Astrocyte (in vitro differentiated cells and primary cell): ENCODE measurements around the gene FANCI.

Experiments used
- EZH2 ChIP-seq: IDR thresholded peaks from 2 replicates; pipeline ENCODE4 v1.6.1; 2012; ENCODE audit warnings: mild to moderate bottlenecking, low read length, inconsistent platforms; ENCODE audit not compliant: insufficient read depth
- TF ChIP-seq, protein P1 (sequence below): IDR thresholded peaks from 2 replicates; pipeline ENCODE4 v1.5.1; 2011; ENCODE audit warnings: low read depth, mild to moderate bottlenecking, inconsistent platforms, low read length, moderate library complexity; ENCODE audit not compliant: insufficient read depth

DNA sequence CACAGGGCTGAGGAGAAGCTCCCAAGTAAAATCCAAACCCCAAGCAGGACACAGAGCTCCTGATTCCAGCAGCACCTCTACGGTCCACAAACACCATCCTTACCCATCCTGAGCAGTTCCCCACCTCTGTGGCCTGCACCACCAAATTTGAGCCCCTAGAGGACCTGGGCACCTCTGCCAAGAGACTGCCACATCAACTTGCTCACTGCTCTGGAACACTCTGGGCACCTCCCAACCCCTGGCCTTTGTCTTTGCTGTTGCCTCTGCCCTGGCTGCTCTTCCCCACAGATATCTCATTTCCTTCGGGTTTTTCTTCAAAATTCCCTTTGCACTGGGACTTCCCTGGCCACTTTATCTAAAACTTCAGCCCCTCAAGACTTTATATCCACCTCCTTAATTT is 28.2 kb upstream of the FANCI start:
- TF ChIP-seq, protein P1, sequence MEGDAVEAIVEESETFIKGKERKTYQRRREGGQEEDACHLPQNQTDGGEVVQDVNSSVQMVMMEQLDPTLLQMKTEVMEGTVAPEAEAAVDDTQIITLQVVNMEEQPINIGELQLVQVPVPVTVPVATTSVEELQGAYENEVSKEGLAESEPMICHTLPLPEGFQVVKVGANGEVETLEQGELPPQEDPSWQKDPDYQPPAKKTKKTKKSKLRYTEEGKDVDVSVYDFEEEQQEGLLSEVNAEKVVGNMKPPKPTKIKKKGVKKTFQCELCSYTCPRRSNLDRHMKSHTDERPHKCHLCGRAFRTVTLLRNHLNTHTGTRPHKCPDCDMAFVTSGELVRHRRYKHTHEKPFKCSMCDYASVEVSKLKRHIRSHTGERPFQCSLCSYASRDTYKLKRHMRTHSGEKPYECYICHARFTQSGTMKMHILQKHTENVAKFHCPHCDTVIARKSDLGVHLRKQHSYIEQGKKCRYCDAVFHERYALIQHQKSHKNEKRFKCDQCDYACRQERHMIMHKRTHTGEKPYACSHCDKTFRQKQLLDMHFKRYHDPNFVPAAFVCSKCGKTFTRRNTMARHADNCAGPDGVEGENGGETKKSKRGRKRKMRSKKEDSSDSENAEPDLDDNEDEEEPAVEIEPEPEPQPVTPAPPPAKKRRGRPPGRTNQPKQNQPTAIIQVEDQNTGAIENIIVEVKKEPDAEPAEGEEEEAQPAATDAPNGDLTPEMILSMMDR, result no peak
- no peak for TF ChIP-seq EZH2
